Smooth muscle cell (in vitro differentiated cells): Measurements from ENCODE around the gene SENP1. TPM values are rescaled to one million over a fixed set of nuclear protein-coding genes. Genes with fewer than 3 reads are reported as not detected.
A peak's percentile ranks its signal among the peaks of the same experiment; 100 is the strongest.

ENCODE experiments used
- DNase-seq: peaks from one replicate; lab custom pipeline; 2025; ENCODE audit not compliant: unreplicated experiment; lab: John Stamatoyannopoulos, UW
- H2AFZ ChIP-seq: fragments of 200-600 bp; sonication (generic); 2 replicates; pipeline ENCODE4 v1.6.0; 2016; ENCODE audit warnings: antibody characterized with exemption, low read depth, mild to moderate bottlenecking
- H3F3A ChIP-seq: fragments of 200-600 bp; sonication (generic); 2 replicates; pipeline ENCODE4 v1.6.0; 2017; ENCODE audit warnings: antibody characterized with exemption, low read depth
- H3K27ac ChIP-seq: fragments of 200-600 bp; sonication (generic); 2 replicates; pipeline ENCODE4 v1.5.1; 2016; ENCODE audit warnings: low read depth, mild to moderate bottlenecking
- H3K27me3 ChIP-seq: fragments of 200-600 bp; sonication (generic); 2 replicates; pipeline ENCODE4 v1.6.1; 2016; ENCODE audit warnings: low read depth, mild to moderate bottlenecking
- H3K36me3 ChIP-seq: fragments of 200-600 bp; sonication (generic); 2 replicates; pipeline ENCODE4 v1.5.1; 2016; ENCODE audit warnings: low read depth
- H3K4me1 ChIP-seq: fragments of 200-600 bp; sonication (generic); 2 replicates; pipeline ENCODE4 v1.5.1; 2016; ENCODE audit warnings: low read depth
- H3K4me2 ChIP-seq: fragments of 200-600 bp; sonication (generic); 2 replicates; pipeline ENCODE4 v1.6.0; 2016; ENCODE audit warnings: mild to moderate bottlenecking
- H3K4me3 ChIP-seq: fragments of 200-600 bp; sonication (generic); 2 replicates; pipeline ENCODE4 v1.5.1; 2016; ENCODE audit warnings: mild to moderate bottlenecking
- H3K79me2 ChIP-seq: fragments of 200-600 bp; sonication (generic); 2 replicates; pipeline ENCODE4 v1.6.0; 2016; ENCODE audit warnings: low read depth, mild to moderate bottlenecking
- H3K9ac ChIP-seq: fragments of 200-600 bp; sonication (generic); 2 replicates; pipeline ENCODE4 v1.6.0; 2016; ENCODE audit warnings: low read depth
- H3K9me3 ChIP-seq: fragments of 200-600 bp; sonication (generic); replicated peaks from 2 replicates; pipeline ENCODE4 v1.5.1; 2016; ENCODE audit warnings: low read depth
- H4K20me1 ChIP-seq: fragments of 200-600 bp; sonication (generic); 2 replicates; pipeline ENCODE4 v1.6.0; 2016; ENCODE audit warnings: low read depth
- CTCF ChIP-seq: fragments of 200-600 bp; sonication (generic); IDR thresholded peaks from 2 replicates; pipeline ENCODE4 v1.5.1; 2017; ENCODE audit warnings: borderline replicate concordance, mild to moderate bottlenecking, antibody characterized with exemption; ENCODE audit not compliant: insufficient read depth, poor library complexity, severe bottlenecking
- WGBS: methylation state at CpG from one replicate; pipeline ENCODE4 v1.1.7; 2016; ENCODE audit warnings: low lambda C conversion rate; 5-methylcytosine and 5-hydroxymethylcytosine counted together
- polyA plus RNA-seq: library from polyadenylated mRNA; unstranded; fragments of >200 nt; fragmentation: Nextera tagmentation; extraction: Ambion mirVana; gene quantifications from 2 replicates; pipeline ENCODE4 v1.2.1, GENCODE V29; 2016
- total RNA-seq: library from RNA; depleted of rRNA; stranded (reverse); fragments of >200 nt; gene quantifications from 2 replicates; pipeline ENCODE4 v1.2.3, GENCODE V29; 2014

SENP1 gene
- total and polyA plus RNA-seq, 2 experiments from 2014 or later, result 6.7 to 25.8 TPM

- H3K4me1 ChIP-seq, result no peaks in the 10 kb centered on the region
- H3K27me3 ChIP-seq, result no peaks in the 10 kb centered on the region
- TF ChIP-seq CTCF, result peak; percentile 29
- H3K9ac ChIP-seq, result no peak overlapping the region
- no peak overlapping the region for H3K4me3 ChIP-seq
- no peaks in the 10 kb centered on the region for H4K20me1 ChIP-seq
- H3K79me2 ChIP-seq, result no peaks in the 10 kb centered on the region
- H3K9me3 ChIP-seq, result no peaks in the 10 kb centered on the region
- no peaks in the 10 kb centered on the region for H3F3A ChIP-seq
- DNase-seq, result no peak
- H2AFZ ChIP-seq, result no peak overlapping the region
- no peak overlapping the region for H3K27ac ChIP-seq
- H3K36me3 ChIP-seq, result peaks cover 17% of the 10 kb centered on the region
- WGBS, result 85% methylated on average over 1 of the region's 1 CpG
- H3K4me2 ChIP-seq, result no peak overlapping the region
Observed at GRCh38 chr12:48084066-48084465, 21.8 kb downstream of the SENP1 start.

- 100% methylated on average over 3 of the region's 3 CpGs for WGBS
- no peak overlapping the region for H3K27ac ChIP-seq
- DNase-seq, result no peak
- H3K9me3 ChIP-seq, result no peaks in the 10 kb centered on the region
- no peaks in the 10 kb centered on the region for H3K4me1 ChIP-seq
- no peaks in the 10 kb centered on the region for H4K20me1 ChIP-seq
- H3K79me2 ChIP-seq, result no peaks in the 10 kb centered on the region
- no peaks in the 10 kb centered on the region for H3F3A ChIP-seq
- no peak for TF ChIP-seq CTCF
- H3K4me2 ChIP-seq, result no peak overlapping the region
- no peak overlapping the region for H2AFZ ChIP-seq
- no peak overlapping the region for H3K9ac ChIP-seq
- H3K27me3 ChIP-seq, result no peaks in the 10 kb centered on the region
- H3K4me3 ChIP-seq, result no peak overlapping the region
- H3K36me3 ChIP-seq, result peaks cover 5% of the 10 kb centered on the region
Observed at GRCh38 chr12:48080821-48081220, 25.1 kb downstream of the SENP1 start.

GRCh38 chr12:48080285-48080684, 25.6 kb downstream of the SENP1 start:
- Histone ChIP-seq H3K9me3 (no peaks in the 10 kb centered on the region), H2AFZ (no peak overlapping the region), H3K4me3 (no peak overlapping the region), H3K27me3 (no peaks in the 10 kb centered on the region), H3K4me2 (no peak overlapping the region), H3F3A (no peaks in the 10 kb centered on the region), H3K9ac (no peak overlapping the region), H4K20me1 (no peaks in the 10 kb centered on the region), H3K27ac (no peak overlapping the region), H3K36me3 (peaks cover 5% of the 10 kb centered on the region), H3K4me1 (no peaks in the 10 kb centered on the region), H3K79me2 (no peaks in the 10 kb centered on the region)
- 95% methylated on average over 5 of the region's 5 CpGs for WGBS
- no peak for DNase-seq
- TF ChIP-seq CTCF, result no peak

GRCh38 chr12:48078901-48079300, 27.0 kb downstream of the SENP1 start:
- no peak overlapping the region for H2AFZ ChIP-seq
- no peaks in the 10 kb centered on the region for H3F3A ChIP-seq
- TF ChIP-seq CTCF, result no peak
- H3K27ac ChIP-seq, result peak overlapping the region; percentile 36
- 86% methylated on average over 5 of the region's 5 CpGs for WGBS
- no peaks in the 10 kb centered on the region for H3K79me2 ChIP-seq
- H3K27me3 ChIP-seq, result no peaks in the 10 kb centered on the region
- H4K20me1 ChIP-seq, result no peaks in the 10 kb centered on the region
- H3K4me3 ChIP-seq, result no peak overlapping the region
- H3K36me3 ChIP-seq, result peaks cover 13% of the 10 kb centered on the region
- no peak overlapping the region for H3K4me2 ChIP-seq
- H3K9ac ChIP-seq, result no peak overlapping the region
- no peak for DNase-seq
- H3K4me1 ChIP-seq, result no peaks in the 10 kb centered on the region
- H3K9me3 ChIP-seq, result no peaks in the 10 kb centered on the region
